Endodermal cell (in vitro differentiated cells): ENCODE measurements around the gene MLLT3. TPM values are rescaled to one million over a fixed set of nuclear protein-coding genes. Genes with fewer than 3 reads are reported as not detected.

Experiments used
- DNase-seq: peaks from one replicate; pipeline ENCODE4 v3.0.0-alpha.2; 2017
- H3K27ac ChIP-seq: 2 replicates; pipeline ENCODE4 v1.5.1; 2013; ENCODE audit warnings: mild to moderate bottlenecking, low read depth, low read length, moderate library complexity
- H3K27me3 ChIP-seq: 2 replicates; pipeline ENCODE4 v1.6.1; 2013; ENCODE audit warnings: mild to moderate bottlenecking, low read length, moderate library complexity; ENCODE audit not compliant: insufficient read depth, control insufficient read depth, poor library complexity, severe bottlenecking
- H3K36me3 ChIP-seq: 2 replicates; pipeline ENCODE4 v1.7.0; 2013; ENCODE audit warnings: mild to moderate bottlenecking, low read length, moderate library complexity; ENCODE audit not compliant: control insufficient read depth, insufficient read depth
- H3K4me1 ChIP-seq: one replicate; pipeline ENCODE4 v1.7.0; 2013; ENCODE audit warnings: low read length; ENCODE audit not compliant: control insufficient read depth, insufficient read depth
- H3K4me3 ChIP-seq: 2 replicates; pipeline ENCODE4 v1.5.1; 2013; ENCODE audit warnings: mild to moderate bottlenecking, low read length, moderate library complexity
- H3K9ac ChIP-seq: 2 replicates; pipeline ENCODE4 v1.6.1; 2013; ENCODE audit warnings: mild to moderate bottlenecking, low read length, moderate library complexity; ENCODE audit not compliant: poor library complexity, severe bottlenecking; ENCODE audit errors: extremely low read depth
- H3K9me3 ChIP-seq: 2 replicates; pipeline ENCODE4 v1.6.1; 2013; ENCODE audit warnings: mild to moderate bottlenecking, low read length, moderate library complexity; ENCODE audit not compliant: control insufficient read depth
- H3K27ac Mint-ChIP-seq: 2 replicates; pipeline ENCODE4 v1.8.0; 2020; ENCODE audit warnings: mixed read lengths
- H3K27me3 Mint-ChIP-seq: 2 replicates; pipeline ENCODE4 v1.8.0; 2021; ENCODE audit warnings: mild to moderate bottlenecking, mixed read lengths; ENCODE audit not compliant: insufficient read depth
- H3K36me3 Mint-ChIP-seq: 2 replicates; pipeline ENCODE4 v1.8.0; 2020; ENCODE audit warnings: low read depth, mixed read lengths
- H3K4me1 Mint-ChIP-seq: 2 replicates; pipeline ENCODE4 v1.8.0; 2020; ENCODE audit warnings: mixed read lengths
- H3K4me3 Mint-ChIP-seq: 2 replicates; pipeline ENCODE4 v1.8.0; 2020; ENCODE audit warnings: mild to moderate bottlenecking, moderate library complexity, mixed read lengths
- H3K9me3 Mint-ChIP-seq: 2 replicates; pipeline ENCODE4 v1.8.0; 2020; ENCODE audit warnings: mild to moderate bottlenecking, mixed read lengths
- WGBS, 2 experiments: methylation state at CpG; one replicate each; pipeline versions ENCODE4 v1.1.5 to v1.1.7; 2013; ENCODE audit warnings: missing lambda C conversion rate in 2 of 2, mixed read lengths in 1 of 2; ENCODE audit not compliant: insufficient coverage in 1 of 2, insufficient read length in 1 of 2; 5-methylcytosine and 5-hydroxymethylcytosine counted together
- total RNA-seq, 2 donors: library from RNA; stranded (reverse); fragmentation: NEBNext Ultra II Directional in 1 of 2; extraction: Animal tissue kit (Norgen Biotek cat#: 25700) in 1 of 2; gene quantifications; 2 replicates in 1 of 2; 3 replicates in 1 of 2; pipeline ENCODE4 v1.2.1, GENCODE V29; 2021
- TF ChIP-seq, protein P1 (sequence below): fragments of 200-600 bp; sonication (generic); conservative IDR thresholded peaks from 2 replicates; pipeline ENCODE4 v1.5.0; 2021; ENCODE audit warnings: antibody characterized with exemption, mild to moderate bottlenecking

Gene MLLT3
- total RNA-seq, 2 donors from 2014 or later = 5.5 to 12.2 TPM

DNA sequence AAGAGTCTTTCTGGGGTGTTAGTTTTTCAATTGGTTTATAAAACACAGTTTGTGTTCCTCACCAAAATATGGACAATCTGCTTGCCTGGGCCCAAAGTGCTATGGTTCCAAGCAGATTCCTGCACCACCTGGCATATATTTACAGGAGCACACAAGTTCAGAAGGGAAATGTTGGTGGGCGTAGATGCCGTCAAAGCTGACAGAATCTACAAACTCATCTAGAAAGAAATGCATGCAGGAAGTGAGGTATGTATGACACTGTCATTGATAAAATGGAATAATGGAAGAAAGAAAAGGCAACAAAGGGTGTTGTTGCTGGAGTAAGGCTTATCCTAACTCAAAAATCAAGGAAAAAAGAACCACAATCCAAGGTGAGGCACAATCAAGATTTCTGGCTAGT, 225.8 kb downstream of the MLLT3 start:
- no peaks in the 10 kb centered on the region for H3K36me3 Mint-ChIP-seq
- H3K4me3 Mint-ChIP-seq = no peak overlapping the region
- no peaks in the 10 kb centered on the region for H3K27me3 ChIP-seq
- no peaks in the 10 kb centered on the region for H3K36me3 ChIP-seq
- H3K27me3 Mint-ChIP-seq = no peaks in the 10 kb centered on the region
- no peak overlapping the region for H3K27ac Mint-ChIP-seq
- peaks cover 2% of the 10 kb centered on the region for H3K4me1 Mint-ChIP-seq
- no peaks in the 10 kb centered on the region for H3K9me3 Mint-ChIP-seq
- H3K27ac ChIP-seq = no peak overlapping the region
- H3K4me3 ChIP-seq = no peak overlapping the region
- 100% methylated on average over 2 of the region's 2 CpGs for WGBS, 2 experiments
- TF ChIP-seq, protein P1, sequence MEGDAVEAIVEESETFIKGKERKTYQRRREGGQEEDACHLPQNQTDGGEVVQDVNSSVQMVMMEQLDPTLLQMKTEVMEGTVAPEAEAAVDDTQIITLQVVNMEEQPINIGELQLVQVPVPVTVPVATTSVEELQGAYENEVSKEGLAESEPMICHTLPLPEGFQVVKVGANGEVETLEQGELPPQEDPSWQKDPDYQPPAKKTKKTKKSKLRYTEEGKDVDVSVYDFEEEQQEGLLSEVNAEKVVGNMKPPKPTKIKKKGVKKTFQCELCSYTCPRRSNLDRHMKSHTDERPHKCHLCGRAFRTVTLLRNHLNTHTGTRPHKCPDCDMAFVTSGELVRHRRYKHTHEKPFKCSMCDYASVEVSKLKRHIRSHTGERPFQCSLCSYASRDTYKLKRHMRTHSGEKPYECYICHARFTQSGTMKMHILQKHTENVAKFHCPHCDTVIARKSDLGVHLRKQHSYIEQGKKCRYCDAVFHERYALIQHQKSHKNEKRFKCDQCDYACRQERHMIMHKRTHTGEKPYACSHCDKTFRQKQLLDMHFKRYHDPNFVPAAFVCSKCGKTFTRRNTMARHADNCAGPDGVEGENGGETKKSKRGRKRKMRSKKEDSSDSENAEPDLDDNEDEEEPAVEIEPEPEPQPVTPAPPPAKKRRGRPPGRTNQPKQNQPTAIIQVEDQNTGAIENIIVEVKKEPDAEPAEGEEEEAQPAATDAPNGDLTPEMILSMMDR = no peak
- H3K9me3 ChIP-seq = no peaks in the 10 kb centered on the region
- no peak overlapping the region for H3K9ac ChIP-seq
- peaks cover 2% of the 10 kb centered on the region for H3K4me1 ChIP-seq
- no peak for DNase-seq

DNA sequence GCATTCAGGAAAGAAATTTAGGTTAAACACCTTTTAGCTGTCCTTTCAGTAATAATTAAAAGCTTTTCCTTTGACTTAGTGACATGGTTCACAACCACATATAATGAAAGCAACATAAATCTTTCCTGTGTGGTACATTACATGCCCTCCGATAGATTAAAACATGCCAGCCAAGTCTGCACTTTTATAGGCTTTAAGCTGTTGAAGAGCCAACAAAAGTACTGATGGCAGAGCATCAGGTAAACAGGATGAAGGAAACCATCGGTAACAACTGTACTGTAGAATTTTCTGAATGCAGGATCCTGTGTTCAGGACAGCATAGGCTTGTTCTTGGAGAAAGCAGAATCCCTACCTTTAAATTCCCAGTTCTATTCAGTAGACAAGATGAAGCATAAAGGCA, 226.6 kb downstream of the MLLT3 start:
- Histone ChIP-seq H3K4me3 (no peak overlapping the region), H3K9ac (no peak overlapping the region), H3K27ac (no peak overlapping the region), H3K9me3 (no peaks in the 10 kb centered on the region), H3K4me1 (peaks cover 2% of the 10 kb centered on the region), H3K36me3 (no peaks in the 10 kb centered on the region), H3K27me3 (no peaks in the 10 kb centered on the region)
- 95 to 97% methylated on average over 2 of the region's 2 CpGs for WGBS, 2 experiments
- DNase-seq = no peak
- no peaks in the 10 kb centered on the region for H3K9me3 Mint-ChIP-seq
- TF ChIP-seq, protein P1 = no peak
- H3K27ac Mint-ChIP-seq = no peak overlapping the region
- H3K27me3 Mint-ChIP-seq = no peaks in the 10 kb centered on the region
- H3K36me3 Mint-ChIP-seq = no peaks in the 10 kb centered on the region
- no peak overlapping the region for H3K4me3 Mint-ChIP-seq
- H3K4me1 Mint-ChIP-seq = peaks cover 6% of the 10 kb centered on the region

DNA sequence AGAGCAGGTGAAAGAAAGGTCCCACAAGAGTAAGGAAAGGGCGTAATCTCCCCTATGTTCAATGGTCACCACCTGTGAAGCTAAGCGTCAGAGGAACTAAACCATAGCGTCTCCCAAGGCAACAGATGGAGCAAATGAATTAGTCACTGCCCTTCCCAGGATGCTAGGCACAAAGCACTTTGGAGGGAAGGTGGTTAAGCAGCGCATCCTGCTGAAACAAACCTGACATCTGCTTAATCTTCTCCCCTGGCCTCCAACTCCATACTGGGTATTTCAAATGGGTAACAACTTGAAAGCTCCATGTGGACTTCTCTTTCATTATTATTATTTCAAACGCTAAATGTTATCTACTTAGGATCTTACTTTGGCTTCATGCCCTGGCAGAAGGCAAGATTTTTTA, 227.3 kb downstream of the MLLT3 start:
- Mint-ChIP-seq H3K4me1 (peaks cover 6% of the 10 kb centered on the region), H3K9me3 (no peaks in the 10 kb centered on the region), H3K27me3 (no peaks in the 10 kb centered on the region), H3K27ac (no peak overlapping the region), H3K36me3 (no peaks in the 10 kb centered on the region), H3K4me3 (no peak overlapping the region)
- DNase-seq = peak; percentile 51
- Histone ChIP-seq H3K27ac (no peak overlapping the region), H3K4me3 (no peak overlapping the region), H3K9me3 (no peaks in the 10 kb centered on the region), H3K4me1 (peaks cover 2% of the 10 kb centered on the region), H3K36me3 (no peaks in the 10 kb centered on the region), H3K9ac (no peak overlapping the region), H3K27me3 (no peaks in the 10 kb centered on the region)
- WGBS, 2 experiments = 81 to 89% methylated on average over 3 to 5 of the region's 5 CpGs
- TF ChIP-seq, protein P1 = no peak
